ENCODE measurements around the gene PRR7. TPM values are rescaled to one million over a fixed set of nuclear protein-coding genes. Genes with fewer than 3 reads are reported as not detected.

The PRR7 gene
- total and polyA plus RNA-seq, 2 of the 13 experiments (the other 11 are each of a cell fraction or from before 2014, with no cell fraction given): 4.8 to 5.0 TPM

DNA sequence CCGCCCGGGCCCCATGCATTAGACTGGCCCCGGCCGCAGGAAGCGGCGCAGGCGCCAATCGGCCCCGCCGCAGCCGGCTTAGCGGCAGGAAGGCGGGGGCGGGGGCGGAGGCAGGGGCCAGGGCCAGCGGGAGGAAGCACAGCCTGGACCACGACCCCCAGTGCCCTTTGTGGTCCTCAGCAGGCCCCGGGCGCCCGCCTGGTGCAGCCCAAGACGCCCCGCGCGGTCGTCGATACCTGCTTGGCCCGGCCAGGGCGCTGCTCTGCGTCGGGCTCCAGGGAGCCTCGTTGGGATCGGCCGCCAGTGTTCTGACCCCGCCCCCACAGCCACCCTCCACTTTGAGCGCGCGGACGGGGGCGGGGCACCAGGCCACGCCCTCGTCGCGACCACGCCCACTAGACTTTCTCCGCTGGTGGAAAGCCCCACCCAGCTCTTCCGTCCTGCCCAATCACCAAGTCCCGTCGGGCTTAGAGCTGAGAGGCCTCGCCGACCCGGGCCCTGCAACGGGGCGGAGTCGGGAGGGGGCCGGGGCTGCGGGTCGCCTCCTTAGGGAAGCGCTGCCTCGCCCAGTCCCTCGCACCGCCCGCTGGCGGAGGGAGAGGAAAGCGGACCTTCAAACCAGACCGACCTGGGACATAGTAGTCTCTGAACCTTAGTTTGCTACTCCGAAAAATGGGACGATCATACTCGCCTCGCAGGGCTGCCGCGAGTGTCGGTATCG lies 50.8 kb downstream of the PRR7 start, which contains the start of gene PDLIM7 (continued):
- TF ChIP-seq, protein P1, sequence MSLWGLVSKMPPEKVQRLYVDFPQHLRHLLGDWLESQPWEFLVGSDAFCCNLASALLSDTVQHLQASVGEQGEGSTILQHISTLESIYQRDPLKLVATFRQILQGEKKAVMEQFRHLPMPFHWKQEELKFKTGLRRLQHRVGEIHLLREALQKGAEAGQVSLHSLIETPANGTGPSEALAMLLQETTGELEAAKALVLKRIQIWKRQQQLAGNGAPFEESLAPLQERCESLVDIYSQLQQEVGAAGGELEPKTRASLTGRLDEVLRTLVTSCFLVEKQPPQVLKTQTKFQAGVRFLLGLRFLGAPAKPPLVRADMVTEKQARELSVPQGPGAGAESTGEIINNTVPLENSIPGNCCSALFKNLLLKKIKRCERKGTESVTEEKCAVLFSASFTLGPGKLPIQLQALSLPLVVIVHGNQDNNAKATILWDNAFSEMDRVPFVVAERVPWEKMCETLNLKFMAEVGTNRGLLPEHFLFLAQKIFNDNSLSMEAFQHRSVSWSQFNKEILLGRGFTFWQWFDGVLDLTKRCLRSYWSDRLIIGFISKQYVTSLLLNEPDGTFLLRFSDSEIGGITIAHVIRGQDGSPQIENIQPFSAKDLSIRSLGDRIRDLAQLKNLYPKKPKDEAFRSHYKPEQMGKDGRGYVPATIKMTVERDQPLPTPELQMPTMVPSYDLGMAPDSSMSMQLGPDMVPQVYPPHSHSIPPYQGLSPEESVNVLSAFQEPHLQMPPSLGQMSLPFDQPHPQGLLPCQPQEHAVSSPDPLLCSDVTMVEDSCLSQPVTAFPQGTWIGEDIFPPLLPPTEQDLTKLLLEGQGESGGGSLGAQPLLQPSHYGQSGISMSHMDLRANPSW (CRISPR knock-in tag; IDR thresholded peaks at IDR 0.05; ENCODE audit: borderline replicate concordance): no peak
- TF ChIP-seq ZNF616 (CRISPR knock-in tag; IDR thresholded peaks at IDR 0.05; ENCODE audit: low read depth) (no peak), KAT7 (CRISPR knock-in tag; IDR thresholded peaks at IDR 0.05; ENCODE audit: borderline replicate concordance) (no peak), CBX1 (IDR thresholded peaks at IDR 0.05; ENCODE audit: low read depth) (no peak), ZFP36L1 (CRISPR knock-in tag; IDR thresholded peaks at IDR 0.05) (no peak), SCMH1 (CRISPR knock-in tag; IDR thresholded peaks at IDR 0.05; ENCODE audit: borderline replicate concordance) (no peak)
- TF ChIP-seq, protein P2, sequence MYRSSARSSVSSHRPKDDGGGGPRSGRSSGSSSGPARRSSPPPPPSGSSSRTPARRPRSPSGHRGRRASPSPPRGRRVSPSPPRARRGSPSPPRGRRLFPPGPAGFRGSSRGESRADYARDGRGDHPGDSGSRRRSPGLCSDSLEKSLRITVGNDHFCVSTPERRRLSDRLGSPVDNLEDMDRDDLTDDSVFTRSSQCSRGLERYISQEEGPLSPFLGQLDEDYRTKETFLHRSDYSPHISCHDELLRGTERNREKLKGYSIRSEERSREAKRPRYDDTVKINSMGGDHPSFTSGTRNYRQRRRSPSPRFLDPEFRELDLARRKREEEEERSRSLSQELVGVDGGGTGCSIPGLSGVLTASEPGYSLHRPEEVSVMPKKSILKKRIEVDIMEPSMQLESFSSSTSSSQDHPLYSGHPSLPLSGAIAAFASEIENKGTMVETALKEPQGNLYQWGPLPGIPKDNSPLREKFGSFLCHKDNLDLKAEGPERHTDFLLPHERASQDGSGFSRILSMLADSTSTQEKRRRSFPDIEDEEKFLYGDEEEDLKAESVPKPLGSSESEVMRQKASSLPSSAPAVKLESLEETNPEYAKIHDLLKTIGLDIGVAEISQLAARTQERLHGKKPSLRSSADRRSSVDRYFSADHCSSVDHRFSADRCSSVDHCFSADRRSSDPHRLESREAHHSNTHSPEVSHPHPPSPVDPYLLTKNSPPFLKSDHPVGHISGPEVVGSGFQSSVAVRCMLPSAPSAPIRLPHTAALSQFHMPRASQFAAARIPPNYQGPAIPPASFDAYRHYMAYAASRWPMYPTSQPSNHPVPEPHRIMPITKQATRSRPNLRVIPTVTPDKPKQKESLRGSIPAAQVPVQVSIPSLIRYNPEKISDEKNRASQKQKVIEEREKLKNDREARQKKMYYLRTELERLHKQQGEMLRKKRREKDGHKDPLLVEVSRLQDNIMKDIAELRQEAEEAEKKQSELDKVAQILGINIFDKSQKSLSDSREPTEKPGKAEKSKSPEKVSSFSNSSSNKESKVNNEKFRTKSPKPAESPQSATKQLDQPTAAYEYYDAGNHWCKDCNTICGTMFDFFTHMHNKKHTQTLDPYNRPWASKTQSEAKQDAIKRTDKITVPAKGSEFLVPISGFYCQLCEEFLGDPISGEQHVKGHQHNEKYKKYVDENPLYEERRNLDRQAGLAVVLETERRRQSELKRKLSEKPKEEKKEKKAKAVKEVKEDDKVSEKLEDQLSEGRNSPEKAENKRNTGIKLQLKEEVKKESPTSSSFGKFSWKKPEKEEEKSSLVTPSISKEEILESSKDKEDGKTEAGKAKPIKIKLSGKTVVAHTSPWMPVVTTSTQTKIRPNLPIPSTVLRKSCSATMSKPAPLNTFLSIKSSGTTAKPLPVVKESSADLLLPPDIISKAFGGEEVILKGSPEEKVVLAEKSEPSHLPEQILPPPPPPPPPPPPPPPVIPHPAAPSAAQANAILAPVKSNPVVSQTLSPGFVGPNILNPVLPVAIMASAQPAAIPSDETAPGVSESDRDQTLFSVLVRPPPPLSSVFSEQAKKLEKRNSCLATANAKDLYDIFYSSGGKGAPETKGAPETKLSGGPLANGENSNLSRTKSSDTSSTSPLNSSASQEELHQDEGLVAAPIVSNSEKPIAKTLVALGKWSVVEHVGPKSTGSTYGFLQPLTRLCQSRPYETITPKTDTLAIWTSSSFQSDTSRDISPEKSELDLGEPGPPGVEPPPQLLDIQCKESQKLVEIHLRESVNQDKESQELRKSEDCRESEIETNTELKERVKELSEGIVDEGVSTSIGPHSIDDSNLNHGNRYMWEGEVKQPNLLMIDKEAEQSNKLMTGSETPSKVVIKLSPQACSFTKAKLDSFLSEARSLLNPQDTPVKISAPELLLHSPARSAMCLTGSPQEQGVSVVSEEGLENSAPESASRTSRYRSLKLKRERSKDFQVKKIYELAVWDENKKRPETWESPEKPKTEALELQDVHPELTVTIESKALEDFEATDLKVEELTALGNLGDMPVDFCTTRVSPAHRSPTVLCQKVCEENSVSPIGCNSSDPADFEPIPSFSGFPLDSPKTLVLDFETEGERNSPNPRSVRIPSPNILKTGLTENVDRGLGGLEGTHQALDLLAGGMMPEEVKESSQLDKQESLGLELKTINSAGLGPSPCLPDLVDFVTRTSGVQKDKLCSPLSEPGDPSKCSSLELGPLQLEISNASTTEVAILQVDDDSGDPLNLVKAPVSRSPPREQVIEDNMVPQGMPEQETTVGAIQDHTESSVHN (CRISPR knock-in tag; IDR thresholded peaks at IDR 0.05): no peak
- TF ChIP-seq, protein P3, sequence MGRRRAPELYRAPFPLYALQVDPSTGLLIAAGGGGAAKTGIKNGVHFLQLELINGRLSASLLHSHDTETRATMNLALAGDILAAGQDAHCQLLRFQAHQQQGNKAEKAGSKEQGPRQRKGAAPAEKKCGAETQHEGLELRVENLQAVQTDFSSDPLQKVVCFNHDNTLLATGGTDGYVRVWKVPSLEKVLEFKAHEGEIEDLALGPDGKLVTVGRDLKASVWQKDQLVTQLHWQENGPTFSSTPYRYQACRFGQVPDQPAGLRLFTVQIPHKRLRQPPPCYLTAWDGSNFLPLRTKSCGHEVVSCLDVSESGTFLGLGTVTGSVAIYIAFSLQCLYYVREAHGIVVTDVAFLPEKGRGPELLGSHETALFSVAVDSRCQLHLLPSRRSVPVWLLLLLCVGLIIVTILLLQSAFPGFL (CRISPR knock-in tag; IDR thresholded peaks at IDR 0.05): no peak
- TF ChIP-seq, protein P4, sequence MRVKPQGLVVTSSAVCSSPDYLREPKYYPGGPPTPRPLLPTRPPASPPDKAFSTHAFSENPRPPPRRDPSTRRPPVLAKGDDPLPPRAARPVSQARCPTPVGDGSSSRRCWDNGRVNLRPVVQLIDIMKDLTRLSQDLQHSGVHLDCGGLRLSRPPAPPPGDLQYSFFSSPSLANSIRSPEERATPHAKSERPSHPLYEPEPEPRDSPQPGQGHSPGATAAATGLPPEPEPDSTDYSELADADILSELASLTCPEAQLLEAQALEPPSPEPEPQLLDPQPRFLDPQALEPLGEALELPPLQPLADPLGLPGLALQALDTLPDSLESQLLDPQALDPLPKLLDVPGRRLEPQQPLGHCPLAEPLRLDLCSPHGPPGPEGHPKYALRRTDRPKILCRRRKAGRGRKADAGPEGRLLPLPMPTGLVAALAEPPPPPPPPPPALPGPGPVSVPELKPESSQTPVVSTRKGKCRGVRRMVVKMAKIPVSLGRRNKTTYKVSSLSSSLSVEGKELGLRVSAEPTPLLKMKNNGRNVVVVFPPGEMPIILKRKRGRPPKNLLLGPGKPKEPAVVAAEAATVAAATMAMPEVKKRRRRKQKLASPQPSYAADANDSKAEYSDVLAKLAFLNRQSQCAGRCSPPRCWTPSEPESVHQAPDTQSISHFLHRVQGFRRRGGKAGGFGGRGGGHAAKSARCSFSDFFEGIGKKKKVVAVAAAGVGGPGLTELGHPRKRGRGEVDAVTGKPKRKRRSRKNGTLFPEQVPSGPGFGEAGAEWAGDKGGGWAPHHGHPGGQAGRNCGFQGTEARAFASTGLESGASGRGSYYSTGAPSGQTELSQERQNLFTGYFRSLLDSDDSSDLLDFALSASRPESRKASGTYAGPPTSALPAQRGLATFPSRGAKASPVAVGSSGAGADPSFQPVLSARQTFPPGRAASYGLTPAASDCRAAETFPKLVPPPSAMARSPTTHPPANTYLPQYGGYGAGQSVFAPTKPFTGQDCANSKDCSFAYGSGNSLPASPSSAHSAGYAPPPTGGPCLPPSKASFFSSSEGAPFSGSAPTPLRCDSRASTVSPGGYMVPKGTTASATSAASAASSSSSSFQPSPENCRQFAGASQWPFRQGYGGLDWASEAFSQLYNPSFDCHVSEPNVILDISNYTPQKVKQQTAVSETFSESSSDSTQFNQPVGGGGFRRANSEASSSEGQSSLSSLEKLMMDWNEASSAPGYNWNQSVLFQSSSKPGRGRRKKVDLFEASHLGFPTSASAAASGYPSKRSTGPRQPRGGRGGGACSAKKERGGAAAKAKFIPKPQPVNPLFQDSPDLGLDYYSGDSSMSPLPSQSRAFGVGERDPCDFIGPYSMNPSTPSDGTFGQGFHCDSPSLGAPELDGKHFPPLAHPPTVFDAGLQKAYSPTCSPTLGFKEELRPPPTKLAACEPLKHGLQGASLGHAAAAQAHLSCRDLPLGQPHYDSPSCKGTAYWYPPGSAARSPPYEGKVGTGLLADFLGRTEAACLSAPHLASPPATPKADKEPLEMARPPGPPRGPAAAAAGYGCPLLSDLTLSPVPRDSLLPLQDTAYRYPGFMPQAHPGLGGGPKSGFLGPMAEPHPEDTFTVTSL (CRISPR knock-in tag; IDR thresholded peaks at IDR 0.05; ENCODE audit: borderline replicate concordance): no peak

All from HepG2 (cell line).